Measurements from ENCODE around the gene SMOC2.

Gene SMOC2

GRCh38 chr6:168575346-168576098 lies 134.5 kb downstream of the SMOC2 start:
- Mint-ChIP-seq H3K9me3 (no peaks in the 10 kb centered on the region), H3K36me3 (ENCODE audit: low read depth) (no peaks in the 10 kb centered on the region), H3K4me3 (no peak overlapping the region), H3K27me3 (ENCODE audit: low read depth, poor library complexity) (peaks cover 4% of the 10 kb centered on the region), H3K4me1 (peaks cover 43% of the 10 kb centered on the region), H3K27ac (peak overlapping the region; percentile 98)
- TF ChIP-seq CTCF (IDR thresholded peaks at IDR 0.05) = no peak
- DNase-seq = no peak

DNA sequence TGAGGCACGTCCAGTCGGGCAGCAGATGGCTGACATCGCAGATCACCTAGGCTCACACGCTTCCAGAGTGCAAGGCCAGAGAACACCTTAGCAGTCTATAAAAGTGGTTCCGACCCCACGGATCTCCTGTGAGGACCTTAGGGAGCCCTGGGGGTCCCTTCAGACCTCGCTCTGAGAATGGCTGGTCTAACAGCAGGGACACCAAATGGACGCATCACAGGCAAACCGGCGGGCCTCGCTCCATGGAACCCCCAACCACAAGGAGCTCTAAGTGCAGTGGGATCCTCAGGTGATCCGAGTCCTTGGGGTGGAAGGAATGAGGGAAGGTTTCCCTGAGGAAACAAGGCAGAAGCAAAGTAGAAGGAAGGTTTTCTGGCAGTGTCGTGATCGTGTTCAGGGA lies 135.4 kb downstream of the SMOC2 start:
- Mint-ChIP-seq H3K4me1 (peaks cover 34% of the 10 kb centered on the region), H3K4me3 (no peak overlapping the region), H3K27me3 (ENCODE audit: low read depth, poor library complexity) (peaks cover 4% of the 10 kb centered on the region), H3K36me3 (ENCODE audit: low read depth) (no peaks in the 10 kb centered on the region), H3K9me3 (no peaks in the 10 kb centered on the region), H3K27ac (no peak overlapping the region)
- no peak for TF ChIP-seq CTCF (IDR thresholded peaks at IDR 0.05)
- DNase-seq = no peak

DNA sequence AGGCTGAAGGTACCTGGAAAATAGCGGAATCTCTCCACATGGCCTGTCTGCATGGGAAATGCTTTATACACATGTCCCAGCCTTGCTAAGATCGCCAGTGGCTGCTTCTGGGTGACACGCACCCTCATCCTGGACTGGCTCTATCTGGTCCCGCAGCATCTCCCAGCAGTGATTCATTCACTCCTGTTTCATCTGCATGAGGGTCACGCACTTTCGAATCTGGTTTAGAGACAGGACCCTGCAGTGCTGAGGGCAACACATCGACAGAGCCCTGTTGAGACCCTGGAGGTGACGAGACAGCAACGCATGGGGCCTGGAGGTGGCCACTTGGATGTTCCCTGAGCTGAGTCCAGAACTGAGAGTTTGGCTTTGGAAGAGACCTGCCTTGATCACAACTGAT lies 136.5 kb downstream of the SMOC2 start:
- no peaks in the 10 kb centered on the region for H3K9me3 Mint-ChIP-seq
- H3K27ac Mint-ChIP-seq = no peak overlapping the region
- peaks cover 10% of the 10 kb centered on the region for H3K27me3 Mint-ChIP-seq (ENCODE audit: low read depth, poor library complexity)

DNA sequence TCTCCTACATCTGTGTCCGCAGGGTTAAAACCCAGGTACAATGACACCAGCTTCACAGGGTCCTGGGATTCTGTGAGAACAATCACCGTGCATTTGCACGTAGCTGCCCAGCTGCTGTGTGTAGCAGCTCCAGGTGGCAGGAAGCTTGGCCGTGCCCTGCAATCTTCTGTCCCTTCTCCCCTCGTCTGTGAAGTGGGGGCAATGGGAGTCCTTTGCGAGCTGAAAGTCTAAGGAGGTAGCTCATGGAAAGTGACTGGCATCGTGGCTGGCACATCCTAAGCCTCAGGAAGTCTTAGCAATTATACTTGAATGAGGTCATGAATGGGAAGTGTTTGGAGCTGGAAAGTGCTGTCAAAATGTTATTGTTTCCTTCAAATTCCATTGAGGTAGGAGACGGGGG lies 137.1 kb downstream of the SMOC2 start:
- no peak for DNase-seq
- no peak overlapping the region for H3K27ac Mint-ChIP-seq
- no peaks in the 10 kb centered on the region for H3K9me3 Mint-ChIP-seq
- no peak overlapping the region for H3K4me3 Mint-ChIP-seq
- H3K27me3 Mint-ChIP-seq (ENCODE audit: low read depth, poor library complexity) = peaks cover 10% of the 10 kb centered on the region
- TF ChIP-seq CTCF (IDR thresholded peaks at IDR 0.05) = no peak
- no peaks in the 10 kb centered on the region for H3K36me3 Mint-ChIP-seq (ENCODE audit: low read depth)
- peaks cover 45% of the 10 kb centered on the region for H3K4me1 Mint-ChIP-seq

More for the DNA sequence above, 136.5 kb downstream of the SMOC2 start:
- no peaks in the 10 kb centered on the region for H3K36me3 Mint-ChIP-seq (ENCODE audit: low read depth)
- no peak overlapping the region for H3K4me3 Mint-ChIP-seq
- TF ChIP-seq CTCF (IDR thresholded peaks at IDR 0.05) = no peak
- no peak for DNase-seq
- H3K4me1 Mint-ChIP-seq = peaks cover 40% of the 10 kb centered on the region

GRCh38 chr6:168581236-168581635 lies 140.3 kb downstream of the SMOC2 start:
- Mint-ChIP-seq H3K4me1 (peaks cover 30% of the 10 kb centered on the region), H3K4me3 (no peak overlapping the region), H3K9me3 (no peaks in the 10 kb centered on the region), H3K27ac (no peak overlapping the region), H3K27me3 (ENCODE audit: low read depth, poor library complexity) (peaks cover 10% of the 10 kb centered on the region), H3K36me3 (ENCODE audit: low read depth) (no peaks in the 10 kb centered on the region)
- DNase-seq = no peak
- no peak for TF ChIP-seq CTCF (IDR thresholded peaks at IDR 0.05)

- no peak for TF ChIP-seq CTCF (IDR thresholded peaks at IDR 0.05)
- H3K27ac Mint-ChIP-seq = no peak overlapping the region
- no peaks in the 10 kb centered on the region for H3K36me3 Mint-ChIP-seq (ENCODE audit: low read depth)
- H3K9me3 Mint-ChIP-seq = no peaks in the 10 kb centered on the region
- H3K4me1 Mint-ChIP-seq = peaks cover 30% of the 10 kb centered on the region
- no peak overlapping the region for H3K4me3 Mint-ChIP-seq
- peaks cover 10% of the 10 kb centered on the region for H3K27me3 Mint-ChIP-seq (ENCODE audit: low read depth, poor library complexity)
- no peak for DNase-seq
These were observed 140.7 kb downstream of the SMOC2 start for GRCh38 chr6:168581706-168582105.

Data from nephron progenitor cell (in vitro differentiated cells).